IgD-negative memory B cell (primary cell): ENCODE results near the gene MROH8. TPM values are rescaled to one million over a fixed set of nuclear protein-coding genes. Genes with fewer than 3 reads are reported as not detected.
"Not testable (repeated sequence)": the region's sequence is repeated elsewhere in the genome, so short reads cannot be mapped to it uniquely, and the experiment has no call there.

Experiments used
- H3K27ac Mint-ChIP-seq, 3 donors: one replicate each; pipeline ENCODE4 v1.8.0; 2020 to 2022; ENCODE audit warnings: mild to moderate bottlenecking in 3 of 3, mixed read lengths in 3 of 3, moderate library complexity in 1 of 3
- H3K27me3 Mint-ChIP-seq: one replicate; pipeline ENCODE4 v1.8.0; 2021; ENCODE audit warnings: mixed read lengths
- H3K36me3 Mint-ChIP-seq: one replicate; pipeline ENCODE4 v1.8.0; 2020; ENCODE audit warnings: mild to moderate bottlenecking, mixed read lengths
- H3K4me1 Mint-ChIP-seq, 3 donors: one replicate each; pipeline ENCODE4 v1.8.0; 2020 to 2022; ENCODE audit warnings: mixed read lengths in 3 of 3, mild to moderate bottlenecking in 1 of 3
- H3K4me3 Mint-ChIP-seq, 4 donors: one replicate each; pipeline ENCODE4 v1.8.0; 2020 to 2022; ENCODE audit warnings: mild to moderate bottlenecking in 4 of 4, mixed read lengths in 4 of 4, moderate library complexity in 3 of 4
- H3K9me3 Mint-ChIP-seq, 3 donors: one replicate each; pipeline ENCODE4 v1.8.0; 2020 to 2021; ENCODE audit warnings: mixed read lengths in 3 of 3, mild to moderate bottlenecking in 1 of 3
- polyA plus RNA-seq: library from polyadenylated mRNA; unstranded; fragments of 300-500 nt; fragmentation: Illumina TruSeq; gene quantifications from one replicate; pipeline ENCODE4 v1.2.3, GENCODE V29; 2021

Gene MROH8
- polyA plus RNA-seq, 1 donor from 2014 or later: 2.0 TPM

DNA sequence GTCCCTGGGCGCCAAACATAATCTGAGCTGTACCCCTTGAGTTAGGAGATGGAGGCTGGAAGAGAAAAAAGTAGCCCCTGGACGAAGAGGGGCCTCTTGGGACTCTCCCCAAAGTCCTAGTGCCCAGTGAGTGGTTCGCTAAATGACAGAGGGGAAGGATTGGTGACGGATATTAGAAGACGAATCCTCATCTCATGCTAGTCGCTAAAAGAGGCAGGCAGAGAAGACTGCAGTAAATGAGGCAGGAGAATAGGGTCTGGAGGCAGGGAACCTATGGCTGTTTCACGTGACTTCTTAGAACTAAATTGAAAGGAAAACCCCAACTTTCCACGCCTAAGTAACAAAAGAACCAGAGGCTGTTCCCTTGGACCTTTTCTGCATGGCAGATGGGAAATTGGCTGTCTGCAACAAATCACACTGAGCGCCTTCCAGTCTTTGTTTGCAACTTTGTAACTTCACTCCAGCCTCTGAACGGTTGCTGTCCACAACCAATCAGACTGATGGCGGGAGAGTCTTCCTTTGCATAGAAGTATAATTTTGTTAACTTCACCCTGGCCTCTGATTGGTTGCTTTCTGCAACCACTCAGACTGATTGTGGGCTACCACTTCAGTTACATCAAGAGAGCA is 82.8 kb downstream of the MROH8 start:
- peaks cover 20 to 28% (median 25%) of the 10 kb centered on the region in 3 donors for H3K4me1 Mint-ChIP-seq
- peak overlapping the region; percentile 97 to 100 (median 98) for H3K4me3 Mint-ChIP-seq

DNA sequence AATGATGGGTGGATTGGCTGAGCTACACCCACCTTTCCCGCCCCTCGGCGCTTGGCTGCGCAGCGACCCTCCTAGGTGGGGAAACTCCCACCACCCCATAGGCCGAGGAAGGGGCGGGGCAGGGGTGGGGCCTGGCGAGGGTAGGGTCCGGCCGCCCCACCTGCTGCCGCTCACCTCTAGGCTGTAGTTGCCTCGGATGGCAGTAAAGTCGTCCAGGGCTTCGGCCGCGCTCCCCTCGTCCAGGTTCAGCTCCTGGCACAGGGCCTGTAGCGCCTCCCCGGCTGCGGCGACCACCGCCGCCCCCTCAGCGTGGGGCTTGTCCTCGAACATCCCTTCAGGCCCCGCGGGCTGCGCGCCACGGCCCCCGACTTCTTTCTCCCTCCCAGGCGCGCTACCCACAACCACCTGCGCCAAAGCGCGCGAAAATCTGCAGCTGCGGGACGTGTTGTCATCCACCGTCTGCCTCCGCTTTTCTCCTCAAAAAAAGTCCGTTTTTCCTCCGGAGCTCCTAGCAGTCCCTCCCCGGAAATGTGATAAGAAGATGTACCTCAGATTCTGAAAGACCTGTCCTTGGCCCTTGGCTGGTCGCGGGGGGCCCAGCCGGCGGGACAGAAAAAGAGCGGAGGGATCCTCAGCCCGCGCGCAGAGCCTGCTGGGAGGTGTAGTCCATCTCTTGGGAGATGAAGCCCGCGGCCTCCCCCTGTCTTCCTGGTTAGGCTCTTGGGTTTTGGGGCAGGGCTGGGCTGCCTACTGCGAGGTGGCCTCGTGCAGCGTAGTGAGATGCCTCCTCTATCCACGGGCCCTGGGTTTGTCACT is 83.5 kb downstream of the MROH8 start, which contains the start of gene RBL1:
Gene RBL1 (minus strand): TSS at position 399 of the 816 bp plus-strand sequence. CDS start 69 bp downstream, at position 330.
- peaks cover 2% of the 10 kb centered on the region for H3K36me3 Mint-ChIP-seq
- H3K4me3 Mint-ChIP-seq: peak within 1 kb of the TSS; percentile 97 to 100 (median 98)
- H3K27ac Mint-ChIP-seq: peak within 1 kb of the TSS; percentile 99 to 100 (median 99)
- H3K9me3 Mint-ChIP-seq: no peaks in the 10 kb centered on the region
- H3K4me1 Mint-ChIP-seq: peaks cover 20 to 28% (median 25%) of the 10 kb centered on the region in 3 donors
- H3K27me3 Mint-ChIP-seq: no peaks in the 10 kb centered on the region

More for the DNA sequence above, 82.8 kb downstream of the MROH8 start:
- H3K9me3 Mint-ChIP-seq: no peaks in the 10 kb centered on the region
- H3K27me3 Mint-ChIP-seq: no peaks in the 10 kb centered on the region
- H3K27ac Mint-ChIP-seq: peak overlapping the region; percentile 99 to 100 (median 99)
- H3K36me3 Mint-ChIP-seq: peaks cover 4% of the 10 kb centered on the region

DNA sequence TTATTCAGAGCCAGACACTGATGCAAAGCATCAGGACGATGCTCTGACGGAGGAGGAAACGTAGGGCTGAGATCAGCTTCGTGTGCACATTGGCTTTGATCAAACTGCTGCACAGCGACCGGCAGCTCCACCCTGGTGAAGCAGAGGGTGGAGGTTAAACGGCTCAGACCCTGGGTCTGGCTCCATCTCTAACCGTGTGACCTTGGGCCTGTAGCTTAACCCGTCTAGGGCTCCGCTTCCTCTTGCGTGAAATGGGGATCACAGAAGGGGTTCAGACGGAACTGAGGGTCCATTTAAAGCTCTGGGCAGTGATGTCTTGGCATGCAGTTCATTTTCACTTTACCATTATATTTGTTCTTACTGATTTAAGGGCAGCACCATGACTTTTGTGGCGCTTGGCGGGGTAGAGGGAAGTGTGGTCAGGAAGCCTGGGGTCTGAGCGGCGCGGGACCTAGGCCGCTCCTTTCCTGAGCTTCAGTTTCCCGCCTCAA is 84.2 kb downstream of the MROH8 start:
- Mint-ChIP-seq H3K4me1 (peaks cover 20 to 30% (median 25%) of the 10 kb centered on the region in 3 donors), H3K27ac (peak overlapping the region; percentile 99 to 100 (median 99)), H3K9me3 (no peaks in the 10 kb centered on the region), H3K4me3 (peak overlapping the region; percentile 92 to 100 (median 98)), H3K36me3 (peaks cover 2% of the 10 kb centered on the region), H3K27me3 (no peaks in the 10 kb centered on the region)

DNA sequence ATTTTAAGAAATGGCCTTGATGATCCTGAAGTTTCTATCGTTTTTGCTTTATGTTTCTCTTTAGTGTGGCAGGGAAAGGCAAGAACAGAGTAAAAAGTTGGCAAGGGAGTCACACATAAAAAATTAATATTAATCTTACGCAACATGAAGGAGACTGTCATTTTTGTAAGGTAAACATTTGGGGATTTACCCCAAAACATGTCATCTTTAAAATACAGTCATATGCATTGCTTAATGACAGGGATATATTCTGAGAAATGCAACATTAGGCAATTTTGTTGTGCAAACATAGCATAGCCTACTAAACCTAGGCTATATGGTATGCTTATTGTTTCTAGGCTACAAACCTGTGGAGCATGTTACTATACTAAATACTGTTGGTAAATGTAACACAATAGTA is 88.9 kb downstream of the MROH8 start:
- Mint-ChIP-seq H3K4me1 (peaks cover 13 to 23% (median 18%) of the 10 kb centered on the region in 3 donors), H3K27me3 (no peaks in the 10 kb centered on the region), H3K36me3 (peaks cover 2% of the 10 kb centered on the region), H3K4me3 (no peak overlapping the region), H3K27ac (peak overlapping the region in 1 of 3 donors; percentile 67), H3K9me3 (no peaks in the 10 kb centered on the region)

DNA sequence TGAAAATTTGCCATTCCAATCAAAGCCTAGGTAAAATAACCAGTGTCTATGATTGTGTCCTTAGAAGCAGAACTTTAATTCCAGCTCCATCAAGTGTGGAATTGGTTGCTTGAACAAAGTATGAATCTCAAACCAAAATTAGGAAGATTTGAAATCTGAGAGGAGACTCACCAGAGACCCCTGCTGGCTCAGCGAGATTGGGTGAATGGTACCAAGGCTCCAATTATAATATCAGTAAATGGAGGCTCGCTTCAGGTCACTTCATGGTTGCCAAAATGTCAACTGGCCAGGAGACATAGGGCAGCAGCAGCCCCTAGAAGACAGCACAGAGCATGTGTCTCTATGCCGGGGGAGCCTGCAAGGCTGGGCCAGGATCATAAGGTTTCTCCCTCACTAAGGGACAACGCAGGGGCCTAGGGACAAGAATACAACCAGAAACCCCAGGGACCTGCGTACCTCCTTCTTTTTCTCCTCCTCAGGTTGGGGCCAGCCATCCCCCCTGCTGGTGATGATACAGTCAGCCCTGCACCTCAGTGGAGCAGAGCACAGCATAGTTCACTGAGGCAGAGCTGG is 97.5 kb downstream of the MROH8 start:
- H3K27me3 Mint-ChIP-seq: no peaks in the 10 kb centered on the region
- no peak overlapping the region for H3K4me3 Mint-ChIP-seq
- H3K27ac Mint-ChIP-seq: peak overlapping the region in 1 of 3 donors; percentile 71
- peaks cover 4% of the 10 kb centered on the region for H3K36me3 Mint-ChIP-seq
- H3K9me3 Mint-ChIP-seq: no peaks in the 10 kb centered on the region
- peaks cover 0 to 7% (median 6%) of the 10 kb centered on the region in 3 donors for H3K4me1 Mint-ChIP-seq

DNA sequence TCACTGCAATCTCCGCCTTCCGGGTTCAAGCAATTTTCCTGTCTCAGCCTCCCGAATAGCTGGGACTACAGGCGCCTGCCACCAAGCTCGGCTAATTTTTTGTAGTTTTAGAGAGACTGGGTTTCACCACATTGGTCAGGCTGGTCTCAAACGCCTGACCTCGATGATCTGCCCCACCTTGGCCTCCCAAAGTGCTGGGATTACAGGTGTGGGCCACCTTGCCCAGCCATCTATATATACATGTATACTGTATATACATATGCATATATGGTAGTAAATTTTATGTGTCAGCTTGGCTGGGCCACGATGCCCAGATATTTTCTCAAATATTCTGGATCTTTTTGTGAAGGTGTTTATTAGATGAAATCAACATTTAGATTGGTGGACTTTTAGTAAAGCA is 102.3 kb downstream of the MROH8 start:
- Mint-ChIP-seq H3K27ac (no peak overlapping the region), H3K4me1 (peaks cover 15 to 17% (median 16%) of the 10 kb centered on the region in 3 donors), H3K36me3 (peaks cover 5% of the 10 kb centered on the region), H3K9me3 (peaks cover 0 to 4% (median 0%) of the 10 kb centered on the region in 3 donors), H3K4me3 (no peak overlapping the region), H3K27me3 (no peaks in the 10 kb centered on the region)

DNA sequence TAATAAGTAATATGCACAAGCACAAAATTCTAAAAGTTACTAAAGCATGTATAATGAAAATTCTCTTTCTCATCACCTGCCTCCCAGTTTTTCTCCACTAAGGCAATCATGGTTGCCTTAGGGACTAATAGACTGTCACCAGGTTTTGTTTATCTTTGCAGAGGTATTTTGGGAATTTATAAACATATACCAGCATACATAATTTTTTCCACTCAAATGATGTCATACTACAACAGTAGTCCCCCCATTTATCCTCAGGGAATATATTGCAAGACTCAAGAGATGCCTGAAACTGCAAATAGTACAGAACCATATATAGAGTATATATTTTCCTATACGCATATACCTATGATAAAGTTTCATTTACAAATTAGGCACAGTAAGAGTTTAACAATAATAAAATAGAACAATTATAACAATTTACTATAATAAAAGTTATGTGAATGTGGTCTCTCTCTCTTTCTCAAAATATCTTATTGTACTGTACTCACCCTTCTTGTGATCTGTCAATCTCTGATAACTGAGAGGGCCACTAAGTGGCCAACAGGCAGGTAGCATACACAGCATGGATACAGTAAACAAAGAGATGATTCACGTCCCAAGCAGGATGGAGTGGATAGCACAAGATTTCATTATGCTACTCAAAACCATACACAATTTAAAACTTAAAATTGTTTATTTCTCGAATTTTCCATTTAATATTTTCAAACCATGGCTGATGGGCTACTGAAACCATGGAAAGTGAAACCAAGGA is 103.2 kb downstream of the MROH8 start:
- H3K4me1 Mint-ChIP-seq: peaks cover 18 to 25% (median 19%) of the 10 kb centered on the region in 3 donors
- H3K27me3 Mint-ChIP-seq: no peaks in the 10 kb centered on the region
- no peak overlapping the region for H3K4me3 Mint-ChIP-seq
- H3K27ac Mint-ChIP-seq: no peak overlapping the region
- peaks cover 4% of the 10 kb centered on the region for H3K36me3 Mint-ChIP-seq
- H3K9me3 Mint-ChIP-seq: peaks cover 0 to 4% (median 0%) of the 10 kb centered on the region in 3 donors

DNA sequence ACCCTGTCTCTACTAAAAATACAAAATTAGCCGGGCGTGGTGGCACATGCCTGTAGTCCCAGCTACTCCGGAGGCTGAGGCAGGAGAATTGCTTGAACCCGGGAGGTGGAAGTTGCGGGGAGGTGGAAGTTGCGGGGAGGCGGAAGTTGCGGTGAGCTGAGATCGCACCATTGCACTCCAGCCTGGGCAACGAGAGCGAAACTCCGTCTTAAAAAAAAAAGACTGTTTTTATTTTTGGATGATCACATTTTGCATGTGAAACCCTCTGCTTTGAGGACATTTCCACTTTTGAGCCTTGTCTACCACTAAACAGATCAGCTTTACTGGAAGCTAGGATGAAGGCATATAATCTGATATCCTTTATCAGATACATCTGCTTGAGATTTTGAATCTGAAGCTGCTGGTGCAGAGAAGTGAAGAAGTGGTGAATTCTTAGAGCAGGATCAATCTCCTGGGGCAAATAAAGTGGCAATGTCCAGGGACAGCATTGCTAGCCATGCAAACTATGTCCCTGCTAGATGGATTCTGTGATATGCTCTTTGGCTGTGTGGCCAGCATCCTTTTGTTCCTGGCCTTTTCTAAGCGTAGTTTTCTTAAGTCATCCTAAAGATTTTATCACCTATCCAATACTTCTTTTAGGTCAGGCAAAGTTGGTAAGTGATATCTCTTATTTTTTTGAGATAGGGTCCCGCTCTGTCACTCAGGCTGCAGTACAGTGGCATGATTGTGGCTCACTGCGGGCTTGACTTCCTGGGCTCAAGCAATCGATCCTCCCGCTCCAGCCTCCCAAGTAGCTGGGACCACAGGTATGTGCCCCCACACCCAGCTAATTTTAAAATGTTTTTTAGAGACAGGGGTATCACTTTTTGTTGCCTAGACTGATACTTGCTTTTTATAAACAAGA is 106.8 kb downstream of the MROH8 start:
- Mint-ChIP-seq H3K27ac (peak overlapping the region; percentile 32 to 90 (median 86)), H3K36me3 (peaks cover 3% of the 10 kb centered on the region), H3K27me3 (no peaks in the 10 kb centered on the region), H3K9me3 (peaks cover 0 to 4% (median 0%) of the 10 kb centered on the region in 3 donors), H3K4me1 (peaks cover 20 to 27% (median 20%) of the 10 kb centered on the region in 3 donors), H3K4me3 (peak overlapping the region; percentile 18 to 89 (median 44))

DNA sequence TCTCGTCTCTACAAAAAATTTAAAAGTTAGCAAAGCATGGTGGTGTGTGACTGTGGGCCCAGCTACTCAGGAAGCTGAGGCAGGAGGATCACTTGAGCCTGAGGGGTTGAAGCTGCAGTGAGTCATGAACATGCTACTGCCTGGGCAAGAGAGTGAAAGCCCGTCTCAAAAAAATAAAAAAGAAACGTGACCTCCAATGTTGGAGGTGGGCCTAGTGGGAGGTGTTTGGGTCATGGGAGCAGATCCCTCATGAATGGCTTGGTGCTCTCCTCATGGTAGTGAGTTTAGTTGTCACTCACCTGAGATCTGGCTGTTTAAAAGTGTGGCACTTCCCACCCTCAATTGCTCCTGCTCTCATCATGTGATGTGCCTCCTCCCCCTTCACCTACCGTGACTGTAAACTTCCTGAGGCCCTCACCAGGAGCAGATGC is 107.9 kb downstream of the MROH8 start:
- Mint-ChIP-seq H3K27ac (peak overlapping the region; percentile 31 to 90 (median 86)), H3K4me1 (peaks cover 19 to 26% (median 20%) of the 10 kb centered on the region in 3 donors), H3K9me3 (peaks cover 0 to 4% (median 0%) of the 10 kb centered on the region in 3 donors), H3K27me3 (no peaks in the 10 kb centered on the region), H3K36me3 (peaks cover 3% of the 10 kb centered on the region), H3K4me3 (peak overlapping the region in 3 of 4 donors; percentile 21 to 89 (median 48))

DNA sequence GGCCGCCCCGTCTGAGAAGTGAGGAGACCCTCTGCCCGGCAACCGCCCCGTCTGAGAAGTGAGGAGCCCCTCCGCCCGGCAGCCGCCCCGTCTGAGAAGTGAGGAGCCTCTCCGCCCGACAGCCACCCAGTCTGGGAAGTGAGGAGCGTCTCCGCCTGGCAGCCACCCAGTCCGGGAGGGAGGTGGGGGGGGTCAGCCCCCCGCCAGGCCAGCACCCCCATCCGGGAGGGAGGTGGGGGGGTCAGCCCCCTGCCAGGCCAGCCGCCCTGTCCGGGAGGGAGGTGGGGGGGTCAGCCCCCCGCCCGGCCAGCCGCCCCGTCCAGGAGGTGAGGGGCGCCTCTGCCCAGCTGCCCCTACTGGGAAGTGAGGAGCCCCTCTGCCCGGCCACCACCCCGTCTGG is 109.8 kb downstream of the MROH8 start:
- H3K27ac Mint-ChIP-seq, H3K9me3 Mint-ChIP-seq, H3K4me3 Mint-ChIP-seq, H3K27me3 Mint-ChIP-seq, H3K36me3 Mint-ChIP-seq: not testable (repeated sequence)
- peaks cover 16 to 20% (median 19%) of the 10 kb centered on the region in 3 donors for H3K4me1 Mint-ChIP-seq

DNA sequence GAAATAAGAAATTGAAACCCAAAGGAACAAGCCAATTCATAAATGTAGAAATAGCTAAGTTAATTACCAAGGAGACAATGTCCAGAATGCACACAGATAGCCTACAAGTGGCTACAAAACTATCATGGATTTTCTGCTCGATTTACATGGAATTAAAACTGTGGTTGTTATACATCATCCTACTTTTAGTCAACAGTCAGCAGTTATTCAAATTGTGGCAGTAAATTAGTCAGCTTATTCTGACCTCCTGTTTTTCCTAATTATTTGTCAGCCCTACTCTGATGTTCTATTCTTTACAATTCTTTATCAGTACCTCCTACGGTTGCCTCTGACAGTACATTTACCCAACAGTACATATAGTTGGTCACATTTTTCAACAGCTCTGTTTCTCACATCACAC is 113.2 kb downstream of the MROH8 start:
- H3K4me1 Mint-ChIP-seq: peaks cover 2 to 4% (median 3%) of the 10 kb centered on the region in 3 donors
- H3K27me3 Mint-ChIP-seq: no peaks in the 10 kb centered on the region
- H3K9me3 Mint-ChIP-seq: no peaks in the 10 kb centered on the region
- no peak overlapping the region for H3K4me3 Mint-ChIP-seq
- H3K27ac Mint-ChIP-seq: peak overlapping the region in 2 of 3 donors; percentile 7 to 28
- peaks cover 8% of the 10 kb centered on the region for H3K36me3 Mint-ChIP-seq

DNA sequence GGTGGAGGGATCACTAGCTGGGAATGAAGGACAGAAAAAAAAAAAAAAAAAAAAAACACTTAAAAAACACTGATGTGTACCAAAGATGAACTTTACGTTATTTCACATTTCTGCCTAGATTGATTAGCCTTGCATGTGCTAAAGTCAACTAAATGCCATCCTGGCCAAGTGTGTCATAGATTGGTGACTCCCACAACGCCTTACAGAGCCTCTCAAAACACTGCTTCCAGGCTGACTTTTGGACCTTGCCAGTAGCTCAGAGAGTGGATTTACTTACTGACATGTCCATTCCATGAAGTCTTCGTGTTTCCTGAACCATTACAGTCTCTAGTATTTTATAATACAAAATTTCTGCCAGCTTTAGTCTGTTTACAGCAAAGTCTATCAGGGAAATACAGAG is 124.1 kb downstream of the MROH8 start:
- Mint-ChIP-seq H3K36me3 (peaks cover 27% of the 10 kb centered on the region), H3K4me3 (no peak overlapping the region), H3K27ac (no peak overlapping the region), H3K27me3 (no peaks in the 10 kb centered on the region), H3K9me3 (no peaks in the 10 kb centered on the region), H3K4me1 (no peaks in the 10 kb centered on the region)

DNA sequence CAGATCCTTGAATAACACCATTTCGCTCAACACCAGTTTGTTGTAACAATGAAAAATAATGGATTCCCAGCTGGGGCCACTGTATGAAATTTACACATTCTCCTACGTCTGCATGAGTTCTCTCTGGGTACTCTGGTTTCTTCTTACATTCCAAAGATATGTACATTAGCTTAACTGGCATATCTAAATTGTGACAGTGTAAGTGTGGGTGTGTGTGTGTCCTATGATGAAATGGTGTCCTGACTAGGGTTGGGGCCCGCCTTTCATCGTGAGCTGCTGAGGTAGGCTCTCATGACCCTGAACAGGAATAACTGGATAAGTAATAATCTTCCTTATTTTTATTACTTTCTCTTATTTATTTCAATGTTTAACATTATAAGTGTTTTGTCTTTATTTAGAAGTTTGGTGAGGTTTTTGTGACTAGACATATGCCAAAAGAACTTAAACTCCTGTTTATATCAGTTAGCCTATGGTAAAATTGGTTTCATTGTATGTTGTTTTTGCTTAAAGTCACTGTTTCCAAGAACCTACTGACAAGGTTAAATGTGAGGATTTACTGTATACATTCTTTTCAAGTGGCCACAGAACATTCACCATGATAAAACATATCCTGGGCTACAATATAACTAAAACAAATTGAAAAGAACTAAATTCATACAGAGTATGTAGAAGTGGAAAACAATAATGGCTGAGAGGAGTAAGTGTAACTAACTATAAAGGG is 126.0 kb downstream of the MROH8 start:
- H3K9me3 Mint-ChIP-seq: no peaks in the 10 kb centered on the region
- peak overlapping the region in 1 of 3 donors; percentile 27 for H3K27ac Mint-ChIP-seq
- H3K36me3 Mint-ChIP-seq: peaks cover 27% of the 10 kb centered on the region
- no peaks in the 10 kb centered on the region for H3K27me3 Mint-ChIP-seq
- H3K4me1 Mint-ChIP-seq: no peaks in the 10 kb centered on the region
- H3K4me3 Mint-ChIP-seq: no peak overlapping the region
